Peyer's patch (tissue), 4 donors: ENCODE data around the gene ARHGAP28.

Source experiments
- CTCF ChIP-seq, 6 experiments: fragments of 450-650 bp in 4 of 6; fragments of 200-600 bp in 2 of 6; sonication (generic) in 1 of 6; IDR thresholded peaks; one replicate each; pipeline ENCODE4 v1.5.1; 2017 to 2019; ENCODE audit warnings: antibody characterized with exemption in 6 of 6, mild to moderate bottlenecking in 3 of 6, moderate library complexity in 1 of 6
- POLR2A ChIP-seq, 2 donors: fragments of 450-650 bp; IDR thresholded peaks; one replicate each; pipeline ENCODE4 v1.5.1; 2017; ENCODE audit warnings: antibody characterized with exemption in 2 of 2, mild to moderate bottlenecking in 2 of 2, moderate library complexity in 2 of 2

GRCh38 chr18:6955304-6955703 is 225.8 kb downstream of the ARHGAP28 start:
- TF ChIP-seq CTCF (IDR thresholded peaks at IDR 0.05) (no peak), POLR2A (IDR thresholded peaks at IDR 0.05) (no peak)
